DND-41 (cell line): ENCODE data around the gene NRG3.

Experiments used
- ATAC-seq: fragments of 200-7000 bp; cut with Tn5 transposase; 3 replicates; pipeline ENCODE4 v1.9.1; 2021; ENCODE audit warnings: low read depth; ENCODE audit not compliant: insufficient read depth
- DNase-seq: peaks from one replicate; pipeline ENCODE4 v3.0.0-alpha.2; 2020
- H2AFZ ChIP-seq: 2 replicates; pipeline ENCODE4 v1.6.0; 2012; ENCODE audit warnings: low read depth, low read length
- H3K27ac ChIP-seq: 2 replicates; pipeline ENCODE4 v1.5.1; 2012; ENCODE audit warnings: low read length, inconsistent platforms
- H3K27me3 ChIP-seq: fragments of 200-600 bp; sonication (generic); 2 replicates; pipeline ENCODE4 v1.6.0; 2012; ENCODE audit warnings: low read length, mild to moderate bottlenecking, inconsistent platforms; ENCODE audit not compliant: insufficient read depth, poor library complexity
- H3K36me3 ChIP-seq: 2 replicates; pipeline ENCODE4 v1.5.1; 2012; ENCODE audit warnings: low read length, inconsistent platforms; ENCODE audit not compliant: insufficient read depth
- H3K4me1 ChIP-seq: 2 replicates; pipeline ENCODE4 v1.5.1; 2012; ENCODE audit warnings: mild to moderate bottlenecking, low read length; ENCODE audit not compliant: insufficient read depth
- H3K4me2 ChIP-seq: 2 replicates; pipeline ENCODE4 v1.6.0; 2012; ENCODE audit warnings: mild to moderate bottlenecking, moderate library complexity, low read length, inconsistent platforms; ENCODE audit not compliant: insufficient read depth
- H3K4me3 ChIP-seq, 2 experiments: fragments of 200-600 bp in 1 of 2; shearing (Covaris generic) in 1 of 2; 2 replicates each; pipeline ENCODE4 v1.5.1; 2012 to 2016; ENCODE audit warnings: inconsistent platforms in 2 of 2, low read length in 2 of 2, mild to moderate bottlenecking in 2 of 2, low read depth in 1 of 2, moderate library complexity in 1 of 2
- H3K79me2 ChIP-seq: 2 replicates; pipeline ENCODE4 v1.6.0; 2012; ENCODE audit warnings: low read length, inconsistent platforms; ENCODE audit not compliant: insufficient read depth
- H3K9ac ChIP-seq: 2 replicates; pipeline ENCODE4 v1.6.0; 2012; ENCODE audit warnings: low read depth, mild to moderate bottlenecking, inconsistent platforms, low read length, moderate library complexity
- H3K9me3 ChIP-seq: 2 replicates; pipeline ENCODE4 v1.5.1; 2012; ENCODE audit warnings: low read length, moderate library complexity, mild to moderate bottlenecking, inconsistent platforms; ENCODE audit not compliant: insufficient read depth, severe bottlenecking
- H4K20me1 ChIP-seq: 2 replicates; pipeline ENCODE4 v1.6.0; 2012; ENCODE audit warnings: low read length; ENCODE audit not compliant: insufficient read depth
- EZH2 ChIP-seq: IDR thresholded peaks from 3 replicates; pipeline ENCODE4 v1.6.1; 2012; ENCODE audit warnings: borderline replicate concordance, low read depth, mild to moderate bottlenecking, moderate library complexity, low read length, inconsistent platforms; ENCODE audit not compliant: severe bottlenecking
- TF ChIP-seq, protein P1 (sequence below): IDR thresholded peaks from 2 replicates; pipeline ENCODE4 v1.5.1; 2012; ENCODE audit warnings: borderline replicate concordance, low read length, moderate library complexity, mild to moderate bottlenecking; ENCODE audit not compliant: poor library complexity, severe bottlenecking; ENCODE audit errors: extremely low read depth

NRG3 gene

GRCh38 chr10:82544377-82544776, 669.4 kb downstream of the NRG3 start:
- Histone ChIP-seq H3K27ac (no peak overlapping the region), H3K4me3 (no peak overlapping the region), H4K20me1 (no peaks in the 10 kb centered on the region), H3K9me3 (no peaks in the 10 kb centered on the region), H3K36me3 (no peaks in the 10 kb centered on the region), H3K79me2 (no peaks in the 10 kb centered on the region), H3K4me2 (no peak overlapping the region), H3K27me3 (no peaks in the 10 kb centered on the region), H2AFZ (no peak overlapping the region), H3K9ac (no peak overlapping the region), H3K4me1 (no peaks in the 10 kb centered on the region)
- DNase-seq (no peak), ATAC-seq (no peak)
- TF ChIP-seq, protein P1, sequence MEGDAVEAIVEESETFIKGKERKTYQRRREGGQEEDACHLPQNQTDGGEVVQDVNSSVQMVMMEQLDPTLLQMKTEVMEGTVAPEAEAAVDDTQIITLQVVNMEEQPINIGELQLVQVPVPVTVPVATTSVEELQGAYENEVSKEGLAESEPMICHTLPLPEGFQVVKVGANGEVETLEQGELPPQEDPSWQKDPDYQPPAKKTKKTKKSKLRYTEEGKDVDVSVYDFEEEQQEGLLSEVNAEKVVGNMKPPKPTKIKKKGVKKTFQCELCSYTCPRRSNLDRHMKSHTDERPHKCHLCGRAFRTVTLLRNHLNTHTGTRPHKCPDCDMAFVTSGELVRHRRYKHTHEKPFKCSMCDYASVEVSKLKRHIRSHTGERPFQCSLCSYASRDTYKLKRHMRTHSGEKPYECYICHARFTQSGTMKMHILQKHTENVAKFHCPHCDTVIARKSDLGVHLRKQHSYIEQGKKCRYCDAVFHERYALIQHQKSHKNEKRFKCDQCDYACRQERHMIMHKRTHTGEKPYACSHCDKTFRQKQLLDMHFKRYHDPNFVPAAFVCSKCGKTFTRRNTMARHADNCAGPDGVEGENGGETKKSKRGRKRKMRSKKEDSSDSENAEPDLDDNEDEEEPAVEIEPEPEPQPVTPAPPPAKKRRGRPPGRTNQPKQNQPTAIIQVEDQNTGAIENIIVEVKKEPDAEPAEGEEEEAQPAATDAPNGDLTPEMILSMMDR = no peak
- no peak for TF ChIP-seq EZH2

- H3K9me3 ChIP-seq = no peaks in the 10 kb centered on the region
- no peaks in the 10 kb centered on the region for H3K4me1 ChIP-seq
- H3K4me2 ChIP-seq = no peak overlapping the region
- H3K9ac ChIP-seq = no peak overlapping the region
- H3K27ac ChIP-seq = no peak overlapping the region
- H3K4me3 ChIP-seq = no peak overlapping the region
- H3K79me2 ChIP-seq = no peaks in the 10 kb centered on the region
- H3K27me3 ChIP-seq = no peaks in the 10 kb centered on the region
- no peaks in the 10 kb centered on the region for H3K36me3 ChIP-seq
- no peak for ATAC-seq
- no peaks in the 10 kb centered on the region for H4K20me1 ChIP-seq
- no peak for TF ChIP-seq EZH2
- TF ChIP-seq, protein P1 = no peak
- no peak overlapping the region for H2AFZ ChIP-seq
- no peak for DNase-seq
Measured at GRCh38 chr10:82551506-82551905, 676.5 kb downstream of the NRG3 start.

- Histone ChIP-seq H3K9me3 (no peaks in the 10 kb centered on the region), H3K27me3 (no peaks in the 10 kb centered on the region), H2AFZ (no peak overlapping the region), H3K27ac (no peak overlapping the region), H3K36me3 (no peaks in the 10 kb centered on the region), H3K79me2 (no peaks in the 10 kb centered on the region), H3K9ac (no peak overlapping the region), H4K20me1 (no peaks in the 10 kb centered on the region), H3K4me3 (no peak overlapping the region), H3K4me1 (no peaks in the 10 kb centered on the region), H3K4me2 (no peak overlapping the region)
- DNase-seq (no peak), ATAC-seq (no peak)
- no peak for TF ChIP-seq EZH2
- TF ChIP-seq, protein P1 = no peak
Measured at GRCh38 chr10:82552267-82552666, 677.3 kb downstream of the NRG3 start.

GRCh38 chr10:82554381-82554780, 679.4 kb downstream of the NRG3 start:
- no peaks in the 10 kb centered on the region for H3K36me3 ChIP-seq
- no peaks in the 10 kb centered on the region for H3K79me2 ChIP-seq
- no peaks in the 10 kb centered on the region for H4K20me1 ChIP-seq
- no peak overlapping the region for H3K9ac ChIP-seq
- H3K9me3 ChIP-seq = no peaks in the 10 kb centered on the region
- H3K4me1 ChIP-seq = no peaks in the 10 kb centered on the region
- no peak overlapping the region for H2AFZ ChIP-seq
- no peak for ATAC-seq
- TF ChIP-seq, protein P1 = no peak
- no peak for TF ChIP-seq EZH2
- H3K4me3 ChIP-seq = no peak overlapping the region
- H3K27me3 ChIP-seq = no peaks in the 10 kb centered on the region
- H3K27ac ChIP-seq = no peak overlapping the region
- no peak overlapping the region for H3K4me2 ChIP-seq
- DNase-seq = no peak
